ENCODE measurements around the gene TBC1D10A.

The TBC1D10A gene

DNA sequence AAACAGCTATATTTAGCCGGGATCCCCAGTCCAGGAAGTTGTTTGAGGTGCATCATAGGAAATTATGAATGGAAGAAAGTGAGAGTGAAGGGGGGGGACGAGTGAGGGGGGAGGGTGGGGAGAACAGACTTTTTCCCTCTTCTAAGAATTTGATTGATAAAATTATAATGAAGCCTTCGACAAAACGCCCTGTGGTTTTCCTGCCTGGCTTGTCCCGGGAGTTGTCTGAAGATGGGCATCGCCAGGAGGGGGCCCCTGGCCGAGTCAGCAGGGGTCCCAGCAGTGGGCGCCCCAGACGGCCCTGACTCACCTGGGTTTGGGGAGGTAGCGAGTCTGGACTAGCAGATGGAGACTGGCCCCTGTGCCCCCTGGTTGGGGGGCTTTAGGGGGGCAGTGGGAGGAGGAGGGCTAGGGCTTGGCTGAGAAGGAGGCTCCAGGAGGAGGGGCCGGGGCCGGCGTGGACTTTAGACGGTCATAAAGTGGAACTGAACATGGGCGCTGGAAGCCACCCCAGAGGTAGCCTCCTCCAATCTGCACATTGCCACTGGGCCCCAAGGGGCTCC lies 79.8 kb downstream of the TBC1D10A start:
- no peak for DNase-seq (ENCODE audit: low read depth in 3 of 3)

DNA sequence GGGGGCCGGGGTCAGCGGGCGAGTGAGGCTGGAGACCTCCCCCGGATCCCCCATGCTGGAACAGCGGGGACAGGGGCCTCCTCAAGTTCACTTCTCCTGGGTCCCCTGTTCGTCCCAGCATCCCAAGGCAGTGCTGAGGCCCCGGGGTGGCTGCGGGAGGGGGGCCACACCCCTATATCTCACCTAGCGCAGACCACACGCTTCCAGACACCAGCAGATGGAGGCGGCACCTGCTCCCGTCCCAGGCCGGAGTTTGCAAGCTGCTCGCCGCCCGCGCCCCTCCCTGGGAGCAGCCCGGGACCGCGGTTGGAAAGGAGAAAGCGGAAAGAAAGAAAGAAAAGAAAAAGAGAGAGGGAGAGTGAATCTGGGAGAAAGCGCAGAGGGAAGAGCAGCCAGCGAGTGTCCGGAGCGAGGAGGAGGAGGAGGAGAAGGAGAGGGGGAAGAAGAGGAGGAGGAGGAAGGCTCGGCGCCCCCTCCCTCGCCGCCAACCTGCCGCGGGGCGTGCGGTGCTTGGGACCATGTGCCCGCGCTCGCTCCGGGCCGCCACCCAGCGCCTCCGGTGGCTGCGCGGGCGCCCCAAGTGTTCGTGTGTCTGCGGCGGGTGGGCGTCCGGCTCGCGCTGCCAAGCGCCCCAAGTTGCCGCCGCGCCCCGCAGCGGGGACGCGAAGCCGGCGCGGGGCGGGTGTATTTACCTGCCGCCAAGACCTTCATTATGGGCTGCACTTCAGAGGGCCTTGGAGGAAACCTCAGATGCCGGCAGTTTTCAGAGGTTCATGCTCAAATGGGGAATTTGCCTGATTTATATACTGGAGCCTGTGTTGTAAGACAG lies 80.5 kb downstream of the TBC1D10A start, which contains the start of gene LIF:
Gene LIF, minus strand, starts transcription at position 775 of the 829 bp plus-strand sequence. Its CDS starts 64 bp downstream, at position 711.
- peak in 2 of 3 experiments; percentile 32 to 53 for DNase-seq (ENCODE audit: low read depth in 3 of 3)

DNA sequence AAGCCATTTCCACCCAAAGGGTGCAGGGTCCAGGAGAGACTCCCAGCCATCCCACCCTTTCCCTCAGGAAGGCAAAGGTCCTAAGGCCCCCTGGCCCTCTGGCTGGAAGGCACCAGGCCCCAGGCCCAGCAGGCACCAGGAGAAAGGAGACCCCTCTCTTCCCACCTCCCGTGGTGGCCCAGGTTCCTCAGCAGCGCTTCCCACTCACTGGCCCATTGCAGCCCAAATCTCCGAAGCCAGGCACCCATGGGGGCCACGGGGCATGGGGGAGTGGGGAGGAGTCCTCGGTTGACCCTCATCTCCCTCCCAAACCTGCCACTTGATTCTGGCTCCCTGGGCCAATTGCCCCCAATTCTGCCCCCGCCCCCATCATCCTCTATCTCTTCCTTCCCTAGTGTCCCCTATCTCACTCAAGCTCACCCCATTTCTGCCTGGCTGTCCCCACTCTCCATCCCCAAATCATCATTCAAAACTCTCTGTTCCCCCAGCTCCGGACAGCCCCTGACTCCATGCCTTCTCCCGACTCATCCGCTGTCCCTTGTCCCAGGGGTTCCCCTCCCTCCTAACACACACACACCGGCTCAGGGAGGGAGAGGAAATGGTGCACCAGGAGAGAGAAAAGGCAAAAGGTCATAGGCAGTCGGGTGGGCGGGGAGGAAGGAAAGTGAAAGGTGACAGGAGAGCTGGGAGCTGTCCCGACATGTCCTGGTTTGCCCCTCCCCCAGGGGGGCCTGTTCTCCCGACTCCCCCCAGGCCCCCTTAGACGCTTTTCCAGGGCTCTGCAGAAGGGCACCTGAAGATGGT lies 81.4 kb downstream of the TBC1D10A start:
- no peak for DNase-seq (ENCODE audit: low read depth in 3 of 3)

DNA sequence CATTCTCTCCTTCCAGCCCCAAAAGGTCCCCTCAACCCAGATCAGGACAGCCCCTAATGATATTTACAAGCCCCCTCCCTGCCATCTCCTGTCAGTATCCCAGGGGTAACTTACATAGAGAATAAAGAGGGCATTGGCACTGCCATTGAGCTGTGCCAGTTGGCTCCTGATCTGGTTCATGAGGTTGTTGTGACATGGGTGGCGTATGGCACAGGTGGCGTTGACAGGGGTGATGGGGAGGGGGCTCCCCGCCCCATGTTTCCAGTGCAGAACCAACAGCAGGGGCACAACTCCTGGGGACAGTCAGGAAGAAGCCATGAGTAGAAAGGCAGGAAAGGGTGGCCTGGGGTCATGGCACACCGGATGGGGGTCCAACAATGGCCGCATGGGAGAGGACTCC lies 82.1 kb downstream of the TBC1D10A start:
- no peak for DNase-seq (ENCODE audit: low read depth in 3 of 3)

DNA sequence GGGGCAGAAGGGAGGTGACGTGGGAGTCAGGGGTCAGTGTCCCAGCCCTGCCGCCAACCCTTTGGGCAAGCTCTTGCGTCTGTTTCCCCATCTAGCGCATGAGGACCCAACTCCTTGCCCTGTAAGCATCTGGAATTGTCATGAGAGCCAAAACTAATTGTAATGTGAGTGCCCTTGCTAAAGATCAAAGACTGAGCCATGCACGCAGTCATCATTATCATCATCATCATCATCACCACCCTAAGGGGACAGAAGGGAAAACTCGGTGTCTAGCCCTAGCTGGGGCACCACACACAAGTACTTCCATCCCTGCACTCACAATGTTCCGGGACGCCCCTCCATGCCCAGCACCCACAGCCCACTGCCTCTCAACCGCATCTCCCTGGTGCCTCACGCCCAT lies 82.7 kb downstream of the TBC1D10A start:
- DNase-seq (ENCODE audit: low read depth in 3 of 3) = no peak

DNA sequence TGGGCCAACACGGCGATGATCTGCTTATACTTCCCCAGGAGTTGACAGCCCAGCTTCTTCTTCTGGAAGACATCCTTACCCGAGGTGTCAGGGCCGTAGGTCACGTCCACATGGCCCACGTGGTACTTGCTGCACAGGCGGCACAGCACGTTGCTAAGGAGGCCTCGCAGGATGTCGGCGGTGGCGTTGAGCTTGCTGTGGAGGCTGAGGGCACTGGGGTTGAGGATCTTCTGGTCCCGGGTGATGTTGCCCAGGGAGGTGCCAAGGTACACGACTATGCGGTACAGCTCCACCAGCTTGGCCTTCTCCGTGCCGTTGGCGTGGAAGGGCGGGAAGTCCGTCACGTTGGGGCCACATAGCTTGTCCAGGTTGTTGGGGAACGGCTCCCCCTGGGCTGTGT lies 83.1 kb downstream of the TBC1D10A start:
- DNase-seq (ENCODE audit: low read depth in 3 of 3) = no peak
